ENCODE measurements around the gene LIPC.

The LIPC gene

GRCh38 chr15:58491499-58492202 is 59.9 kb downstream of the LIPC start:
- Histone ChIP-seq H3K9me3 (ENCODE audit: control insufficient read depth, insufficient read depth, low read depth, low read length) (no peaks in the 10 kb centered on the region), H3K4me3 (ENCODE audit: low read depth, low read length) (no peak overlapping the region), H3K27ac (ENCODE audit: extremely low read depth, low read depth, low read length) (no peak overlapping the region), H3K4me1 (ENCODE audit: control insufficient read depth, insufficient read depth, low read length) (no peaks in the 10 kb centered on the region), H3K36me3 (ENCODE audit: control insufficient read depth in 2 of 2, insufficient read depth in 1 of 2, low read length in 2 of 2) (no peaks in the 10 kb centered on the region)
- POLR2A ChIA-PET = no interaction called here
- TF ChIP-seq ZBTB20 (tag by site-specific recombination; IDR thresholded peaks at IDR 0.05) = no peak
- no peak for TF ChIP-seq ZNF623 (tag by site-specific recombination; IDR thresholded peaks at IDR 0.05)
- TF ChIP-seq ZNF548 (tag by site-specific recombination; IDR thresholded peaks at IDR 0.05) = no peak
- no peak for TF ChIP-seq ZNF274 (IDR thresholded peaks at IDR 0.05; ENCODE audit: low read length)
- TF ChIP-seq ZNF274 (tag by site-specific recombination; IDR thresholded peaks at IDR 0.05; ENCODE audit: borderline replicate concordance) = no peak
- TF ChIP-seq SP3 (tag by site-specific recombination; IDR thresholded peaks at IDR 0.05) = no peak
- TF ChIP-seq ZNF398 (tag by site-specific recombination; IDR thresholded peaks at IDR 0.05) = no peak
- TF ChIP-seq HOXD13 (CRISPR knock-in tag; IDR thresholded peaks at IDR 0.05; ENCODE audit: borderline replicate concordance) = no peak
- TF ChIP-seq ZNF174 (tag by site-specific recombination; IDR thresholded peaks at IDR 0.05) = no peak
- no peak for TF ChIP-seq ZNF416 (tag by site-specific recombination; IDR thresholded peaks at IDR 0.05)
- CTCF ChIA-PET = interaction anchor here (0.6 kb wide), 1 partner anchor 114 kb away, joined by 3 read pairs; no protein-coding TSS in a partner anchor

DNA sequence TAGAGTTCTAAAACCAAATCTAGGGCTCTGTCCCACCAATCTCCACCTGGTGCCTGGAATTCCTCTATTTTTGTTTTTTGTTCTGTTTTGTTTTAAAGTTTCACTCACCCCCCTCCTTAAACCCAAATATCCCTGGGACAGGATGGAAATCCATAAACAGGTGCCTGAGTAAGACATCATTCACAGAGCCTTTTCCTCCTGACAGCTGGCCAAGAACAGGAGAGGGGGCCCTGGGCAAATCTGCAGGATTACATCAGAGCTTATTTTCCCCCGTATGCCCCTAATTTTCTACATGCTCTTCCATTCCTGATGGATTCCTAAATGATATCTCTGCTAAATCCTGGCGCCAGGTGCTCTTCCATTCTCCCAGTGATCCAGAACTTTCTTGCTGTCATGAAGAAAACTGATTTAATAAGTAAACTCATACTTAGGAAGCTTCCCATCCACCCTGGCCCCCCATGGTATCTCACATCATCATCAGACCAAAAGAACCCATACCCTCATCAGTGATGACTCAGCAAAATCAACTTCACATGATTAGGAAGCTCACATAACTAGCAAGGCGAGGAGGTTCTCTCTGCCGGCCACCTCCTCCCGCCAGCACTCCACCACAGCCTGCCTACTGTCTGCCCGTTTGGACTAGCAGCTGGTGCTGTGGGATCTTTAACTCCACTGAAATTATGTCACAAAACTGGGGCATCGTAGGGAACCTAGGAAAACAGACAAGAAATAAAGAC is 61.0 kb downstream of the LIPC start:
- Histone ChIP-seq H3K9me3 (ENCODE audit: control insufficient read depth, insufficient read depth, low read depth, low read length) (no peaks in the 10 kb centered on the region), H3K4me1 (ENCODE audit: control insufficient read depth, insufficient read depth, low read length) (no peaks in the 10 kb centered on the region), H3K4me3 (ENCODE audit: low read depth, low read length) (no peak overlapping the region), H3K27ac (ENCODE audit: extremely low read depth, low read depth, low read length) (no peak overlapping the region), H3K36me3 (ENCODE audit: control insufficient read depth in 2 of 2, insufficient read depth in 1 of 2, low read length in 2 of 2) (no peaks in the 10 kb centered on the region)
- CTCF ChIA-PET = interaction anchor here (0.6 to 0.7 kb wide), 2 partner anchors 9 to 277 kb away, joined by 3 read pairs; no protein-coding TSS in a partner anchor
- TF ChIP-seq, protein P1, sequence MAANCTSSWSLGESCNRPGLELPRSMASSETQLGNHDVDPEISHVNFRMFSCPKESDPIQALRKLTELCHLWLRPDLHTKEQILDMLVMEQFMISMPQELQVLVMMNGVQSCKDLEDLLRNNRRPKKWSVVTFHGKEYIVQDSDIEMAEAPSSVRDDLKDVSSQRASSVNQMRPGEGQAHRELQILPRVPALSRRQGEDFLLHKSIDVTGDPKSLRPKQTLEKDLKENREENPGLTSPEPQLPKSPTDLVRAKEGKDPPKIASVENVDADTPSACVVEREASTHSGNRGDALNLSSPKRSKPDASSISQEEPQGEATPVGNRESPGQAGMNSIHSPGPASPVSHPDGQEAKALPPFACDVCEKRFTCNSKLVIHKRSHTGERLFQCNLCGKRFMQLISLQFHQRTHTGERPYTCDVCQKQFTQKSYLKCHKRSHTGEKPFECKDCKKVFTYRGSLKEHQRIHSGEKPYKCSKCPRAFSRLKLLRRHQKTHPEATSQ (tag by site-specific recombination; IDR thresholded peaks at IDR 0.05) = no peak
- TF ChIP-seq SP3 (tag by site-specific recombination; IDR thresholded peaks at IDR 0.05) (no peak), ZNF544 (tag by site-specific recombination; IDR thresholded peaks at IDR 0.05) (no peak), ZNF518A (tag by site-specific recombination; conservative IDR thresholded peaks at IDR 0.05; ENCODE audit: low read depth) (no peak), PATZ1 (tag by site-specific recombination; IDR thresholded peaks at IDR 0.05) (no peak), ZNF488 (tag by site-specific recombination; IDR thresholded peaks at IDR 0.05) (no peak), ZBTB26 (tag by site-specific recombination; optimal IDR thresholded peaks at IDR 0.05) (no peak), ZNF114 (tag by site-specific recombination; IDR thresholded peaks at IDR 0.05) (no peak), ZNF112 (tag by site-specific recombination; IDR thresholded peaks at IDR 0.05) (no peak)
- POLR2A ChIA-PET = no interaction called here

Measured in HEK293 (cell line).